ENCODE measurements around the gene MBTD1. TPM values are rescaled to one million over a fixed set of nuclear protein-coding genes. Genes with fewer than 3 reads are reported as not detected.
A peak's percentile ranks its signal among the peaks of the same experiment; 100 is the strongest.

MBTD1 gene
- total and polyA plus RNA-seq, 2 of the 8 experiments (the other 6 are each of a cell fraction or from before 2014, with no cell fraction given), result 20.3 to 51.4 TPM

GRCh38 chr17:51153210-51154072 is 106.4 kb downstream of the MBTD1 start, which contains the start of gene NME1:
NME1 (plus strand) TSS chr17:51153559; CDS start chr17:51155655, 2,096 bp downstream.
- POLR2A ChIA-PET (ENCODE audit: partially characterized antibody), result interaction anchor here (0.7 to 6.1 kb wide), 15 partner anchors 11 to 287 kb away, joined by 3 to 82 read pairs (median 4); partner anchors contain the start of genes NME2, SPAG9 and TOB1
- CTCF ChIA-PET (ENCODE audit: partially characterized antibody), result interaction anchor here (0.7 to 2.0 kb wide), 23 partner anchors 10 to 368 kb away, joined by 3 to 9 read pairs (median 4); partner anchors contain the start of gene SPAG9
- H2AK5ac ChIP-seq (ENCODE audit: low read depth, low read length), result peak within 1 kb of the TSS; percentile 2; the same call in 1 of the 2 replicates
- H2BK15ac ChIP-seq (ENCODE audit: low read length), result no peak within 1 kb of the TSS
- H4K8ac ChIP-seq (ENCODE audit: extremely low read depth, insufficient read depth, low read length), result peak within 1 kb of the TSS; percentile 95; the same call in 1 of the 2 replicates
- H3K9ac ChIP-seq (replicated peaks in 1 of 4; ENCODE audit: extremely low read depth in 1 of 4, low read depth in 3 of 4, low read length in 3 of 4), result peak within 1 kb of the TSS; percentile 76 to 94 (median 89)
- peaks cover 11% of the 10 kb centered on the region for H3K79me1 ChIP-seq (ENCODE audit: low read depth, low read length)
- peak within 1 kb of the TSS; percentile 88 for H4K5ac ChIP-seq (ENCODE audit: insufficient read length, low read depth, low read length)
- H3K4me3 ChIP-seq (ENCODE audit: extremely low read depth in 1 of 4, insufficient read depth in 2 of 4, low read depth in 3 of 4, low read length in 4 of 4), result peak within 1 kb of the TSS; percentile 71 to 91 (median 80)
- H3K9me3 ChIP-seq (ENCODE audit: insufficient read depth in 2 of 2, low read depth in 1 of 2, low read length in 1 of 2), result no peaks in the 10 kb centered on the region
- peaks cover 0 to 4% of the 10 kb centered on the region in 2 experiments for H4K20me1 ChIP-seq (replicated peaks in 1 of 2; ENCODE audit: control insufficient read depth in 1 of 2, insufficient read depth in 2 of 2, low read length in 2 of 2)
- H2BK20ac ChIP-seq (ENCODE audit: low read length), result no peak within 1 kb of the TSS
- no peak within 1 kb of the TSS for H3K14ac ChIP-seq (ENCODE audit: insufficient read length)
- peak within 1 kb of the TSS; percentile 75 for H3K18ac ChIP-seq (ENCODE audit: extremely low read depth, low read length)
- peaks cover 10 to 42% of the 10 kb centered on the region in 2 experiments for H3K79me2 ChIP-seq (ENCODE audit: control insufficient read depth in 1 of 2, insufficient read depth in 2 of 2, low read length in 2 of 2)
- peak within 1 kb of the TSS; percentile 86 for H2BK5ac ChIP-seq (ENCODE audit: low read depth, low read length)
- no peak within 1 kb of the TSS for H3K23ac ChIP-seq (ENCODE audit: insufficient read length)
- H3K23me2 ChIP-seq (ENCODE audit: low read depth, low read length), result peaks cover 5% of the 10 kb centered on the region
- peak; percentile 97 to 99 for DNase-seq (ENCODE audit: low read depth in 1 of 2, low spot score in 2 of 2)
- no peak within 1 kb of the TSS for H2BK120ac ChIP-seq (replicated peaks; ENCODE audit: low read depth, low read length)
- H4K91ac ChIP-seq (replicated peaks; ENCODE audit: insufficient read length, low read length), result peak within 1 kb of the TSS; percentile 76
- no peaks in the 10 kb centered on the region for H3K27me3 ChIP-seq (replicated peaks in 1 of 4; ENCODE audit: control insufficient read depth in 3 of 4, extremely low read depth in 1 of 4, insufficient read depth in 3 of 4, low read length in 3 of 4)
- FAIRE-seq, result peak; percentile 82
- peak within 1 kb of the TSS; percentile 85 to 95 for H3K4me2 ChIP-seq (ENCODE audit: insufficient read depth in 1 of 2, low read depth in 2 of 2, low read length in 2 of 2)
- H3K4me1 ChIP-seq (replicated peaks in 1 of 4; ENCODE audit: control insufficient read depth in 3 of 4, insufficient read depth in 4 of 4, low read length in 3 of 4), result peaks cover 0 to 2% (median 0%) of the 10 kb centered on the region in 4 experiments; a peak in 3 of 7 replicates
- peak within 1 kb of the TSS; percentile 95 for H3K56ac ChIP-seq (replicated peaks; ENCODE audit: insufficient read length, low read depth, low read length)
- H3K36me3 ChIP-seq (ENCODE audit: control insufficient read depth in 2 of 4, insufficient read depth in 4 of 4, low read length in 3 of 4), result peaks cover 9 to 19% (median 13%) of the 10 kb centered on the region in 4 experiments
- H3K4ac ChIP-seq (replicated peaks; ENCODE audit: insufficient read length, low read depth, low read length), result peak within 1 kb of the TSS; percentile 70
- H3K27ac ChIP-seq (ENCODE audit: low read depth, low read length), result peak within 1 kb of the TSS; percentile 72
- H2AFZ ChIP-seq (ENCODE audit: low read length), result peak within 1 kb of the TSS; percentile 93
- peak within 1 kb of the TSS; percentile 30; the same call in 1 of the 2 replicates for H2BK12ac ChIP-seq (ENCODE audit: low read depth, low read length)
- WGBS, 2 experiments (ENCODE audit: extremely low coverage in 1 of 2, insufficient coverage in 1 of 2, insufficient read length in 1 of 2, insufficient replicate concordance in 2 of 2, low coverage in 1 of 2, low lambda C conversion rate in 2 of 2, missing lambda C conversion rate in 1 of 2), result 1% methylated on average over 60 of the region's 60 CpGs; no CpG with 5 or more reads in 1 of the 2 experiments
- peak; percentile 41 for TF ChIP-seq SIX5 (IDR thresholded peaks at IDR 0.05; ENCODE audit: low read depth, low read length)
